Endothelial cell of umbilical vein (primary cell): ENCODE measurements around the gene DGAT2. TPM values are rescaled to one million over a fixed set of nuclear protein-coding genes. Genes with fewer than 3 reads are reported as not detected.

Experiments used
- BruUV-seq: library from RNA; stranded (reverse); fragments of 400-500 nt; replicated peaks from 2 replicates; lab custom pipeline; 2021; lab: Mats Ljungman, UMichigan
- CTCF ChIA-PET: fragments of 300-600, 350-600 bp; sonication (Branson Sonifier 250); formaldehyde crosslinking; loops from one replicate; lab custom pipeline; 2021; ENCODE audit warnings: antibody characterized with exemption, inconsistent platforms; lab: Charles Lee
- POLR2A ChIA-PET: fragments of 300-600, 350-600 bp; sonication (Branson Sonifier 250); formaldehyde crosslinking; loops from one replicate; lab custom pipeline; 2021; ENCODE audit warnings: antibody characterized with exemption, inconsistent platforms; lab: Charles Lee
- DNase-seq: peaks from one replicate; pipeline ENCODE4 v3.0.0-alpha.2; 2011; ENCODE audit warnings: low read depth, low spot score
- FAIRE-seq: peaks from 2 replicates; lab custom pipeline; 2011; peaks lifted over from hg19 to GRCh38; lab: Jason Lieb, UNC
- H2AFZ ChIP-seq: 2 replicates; pipeline ENCODE4 v1.6.0; 2012; ENCODE audit warnings: low read depth, low read length, control low read depth, inconsistent platforms
- H3K27ac ChIP-seq: 2 replicates; pipeline ENCODE4 v1.5.1; 2011; ENCODE audit warnings: low read depth, mild to moderate bottlenecking, control low read depth, low read length, moderate library complexity; ENCODE audit not compliant: insufficient read depth
- H3K27me3 ChIP-seq, 2 experiments: 2 replicates each; pipeline versions ENCODE4 v1.6.0 to v1.6.1; 2011; ENCODE audit warnings: low read length in 2 of 2, mixed read lengths in 1 of 2; ENCODE audit not compliant: control insufficient read depth in 2 of 2, insufficient read depth in 2 of 2
- H3K36me3 ChIP-seq, 2 experiments: 2 replicates in 1 of 2; 3 replicates in 1 of 2; pipeline ENCODE4 v1.5.1; 2011; ENCODE audit warnings: low read length in 2 of 2, mild to moderate bottlenecking in 1 of 2, moderate library complexity in 1 of 2; ENCODE audit not compliant: control insufficient read depth in 2 of 2, insufficient read depth in 2 of 2; ENCODE audit errors: extremely low read depth in 1 of 2
- H3K4me1 ChIP-seq: 3 replicates; pipeline ENCODE4 v1.5.1; 2011; ENCODE audit warnings: mild to moderate bottlenecking, low read length; ENCODE audit not compliant: control insufficient read depth, insufficient read depth; ENCODE audit errors: extremely low read depth
- H3K4me2 ChIP-seq: 2 replicates; pipeline ENCODE4 v1.6.1; 2011; ENCODE audit warnings: low read length, control low read depth, mixed read lengths; ENCODE audit not compliant: insufficient read depth
- H3K4me3 ChIP-seq, 3 experiments: fragments of 200-600 bp in 1 of 3; sonication (generic), shearing (Covaris generic) in 1 of 3; replicated peaks in 1 of 3; 2 replicates each; pipeline ENCODE4 v1.5.1; 2011 to 2016; ENCODE audit warnings: control low read depth in 3 of 3, low read length in 3 of 3, mild to moderate bottlenecking in 2 of 3, inconsistent platforms in 1 of 3, low read depth in 1 of 3, moderate library complexity in 1 of 3; ENCODE audit not compliant: insufficient read depth in 1 of 3
- H3K79me2 ChIP-seq: 2 replicates; pipeline ENCODE4 v1.6.0; 2012; ENCODE audit warnings: low read length, inconsistent platforms; ENCODE audit not compliant: control insufficient read depth, insufficient read depth
- H3K9ac ChIP-seq: replicated peaks from 2 replicates; pipeline ENCODE3; 2011; ENCODE audit warnings: low read length, control low read depth; ENCODE audit not compliant: insufficient read depth; ENCODE audit errors: extremely low read depth
- H3K9me1 ChIP-seq: replicated peaks from 3 replicates; pipeline ENCODE4 v1.6.0; 2011; ENCODE audit warnings: mild to moderate bottlenecking, low read length; ENCODE audit not compliant: control insufficient read depth, insufficient read depth; ENCODE audit errors: extremely low read depth
- H3K9me3 ChIP-seq: replicated peaks from 2 replicates; pipeline ENCODE4 v1.5.1; 2012; ENCODE audit warnings: low read length, inconsistent platforms; ENCODE audit not compliant: control insufficient read depth, insufficient read depth
- H4K20me1 ChIP-seq: replicated peaks from 2 replicates; pipeline ENCODE3; 2011; ENCODE audit warnings: mild to moderate bottlenecking, low read length; ENCODE audit not compliant: control insufficient read depth, insufficient read depth; ENCODE audit errors: extremely low read depth
- EZH2 ChIP-seq: IDR thresholded peaks from 2 replicates; pipeline ENCODE4 v1.6.1; 2012; ENCODE audit warnings: borderline replicate concordance, low read depth, mild to moderate bottlenecking, moderate library complexity, low read length, inconsistent platforms; ENCODE audit not compliant: severe bottlenecking
- FOS ChIP-seq: IDR thresholded peaks from 2 replicates; pipeline ENCODE4 v1.6.1; 2011; ENCODE audit warnings: mild to moderate bottlenecking, low read length, moderate library complexity, borderline replicate concordance; ENCODE audit not compliant: insufficient read depth
- GATA2 ChIP-seq: IDR thresholded peaks from 2 replicates; pipeline ENCODE4 v1.7.0; 2011; ENCODE audit warnings: low read depth, mild to moderate bottlenecking, moderate library complexity, mixed read lengths, low read length; ENCODE audit not compliant: insufficient read length, insufficient read depth
- JUN ChIP-seq: IDR thresholded peaks from 2 replicates; pipeline ENCODE4 v1.6.1; 2011; ENCODE audit warnings: borderline replicate concordance, low read depth; ENCODE audit not compliant: insufficient read length, insufficient read depth
- MAX ChIP-seq: IDR thresholded peaks from 2 replicates; pipeline ENCODE4 v1.6.1; 2011; ENCODE audit not compliant: insufficient read depth, insufficient read length
- MYC ChIP-seq: IDR thresholded peaks from one replicate; pipeline ENCODE4 v1.6.1; 2011; ENCODE audit warnings: mild to moderate bottlenecking, low read depth, low read length
- POLR2A ChIP-seq: IDR thresholded peaks from 2 replicates; pipeline ENCODE4 v1.6.1; 2012; ENCODE audit warnings: low read depth, mild to moderate bottlenecking, control low read depth, low read length
- POLR2AphosphoS5 ChIP-seq: IDR thresholded peaks from 2 replicates; pipeline ENCODE4 v1.6.1; 2012; ENCODE audit warnings: low read depth, mild to moderate bottlenecking, control low read depth, low read length, moderate library complexity; ENCODE audit not compliant: insufficient read depth
- dilution Hi-C: fragments of 300-500 bp; cut with MboI; formaldehyde crosslinking; loops from one replicate; pipeline ENCODE4 v1.15.0; 2019; ENCODE audit warnings: low sequenced_read_pairs; ENCODE audit not compliant: extremely low pct_ligation_motif_present
- intact Hi-C: fragments of 100-400 bp; cut with micrococcal nuclease; formaldehyde crosslinking; loops from one replicate; pipeline ENCODE4 v1.10.0; 2022
- polyA plus RNA-seq, 4 experiments: library from polyadenylated mRNA; depleted of rRNA in 3 of 4; stranded (reverse) in 3 of 4; unstranded in 1 of 4; fragments of >200 nt; gene quantifications; 2 replicates each; pipeline versions ENCODE4 v1.2.1 to v1.2.3, GENCODE V29; 2011 to 2012; ENCODE audit warnings: missing spikeins in 1 of 4
- total RNA-seq: library from RNA; stranded (reverse); gene quantifications from 2 replicates; pipeline ENCODE4 v1.2.3, GENCODE V29; 2021
- TF ChIP-seq, protein P1 (sequence below), 2 donors: IDR thresholded peaks; 1 replicate in 1 of 2; 2 replicates in 1 of 2; pipeline ENCODE4 v1.5.1; 2011; ENCODE audit warnings: low read length in 2 of 2, mild to moderate bottlenecking in 2 of 2, moderate library complexity in 2 of 2, control low read depth in 1 of 2, inconsistent platforms in 1 of 2, low read depth in 1 of 2; ENCODE audit not compliant: insufficient read depth in 1 of 2; ENCODE audit errors: extremely low read depth in 1 of 2

The DGAT2 gene
- total and polyA plus RNA-seq, 2 donors (not counting 3 experiments of a cell fraction or from before 2014, with no cell fraction given) = 0.55 to 0.79 TPM

GRCh38 chr11:75778962-75779361 lies 10.4 kb downstream of the DGAT2 start:
- no peak overlapping the region for H3K4me2 ChIP-seq
- dilution Hi-C loops = no loop called here
- TF ChIP-seq POLR2A (no peak), FOS (no peak), EZH2 (no peak), GATA2 (no peak), MAX (no peak), POLR2AphosphoS5 (no peak), JUN (no peak), MYC (no peak)
- TF ChIP-seq, protein P1, sequence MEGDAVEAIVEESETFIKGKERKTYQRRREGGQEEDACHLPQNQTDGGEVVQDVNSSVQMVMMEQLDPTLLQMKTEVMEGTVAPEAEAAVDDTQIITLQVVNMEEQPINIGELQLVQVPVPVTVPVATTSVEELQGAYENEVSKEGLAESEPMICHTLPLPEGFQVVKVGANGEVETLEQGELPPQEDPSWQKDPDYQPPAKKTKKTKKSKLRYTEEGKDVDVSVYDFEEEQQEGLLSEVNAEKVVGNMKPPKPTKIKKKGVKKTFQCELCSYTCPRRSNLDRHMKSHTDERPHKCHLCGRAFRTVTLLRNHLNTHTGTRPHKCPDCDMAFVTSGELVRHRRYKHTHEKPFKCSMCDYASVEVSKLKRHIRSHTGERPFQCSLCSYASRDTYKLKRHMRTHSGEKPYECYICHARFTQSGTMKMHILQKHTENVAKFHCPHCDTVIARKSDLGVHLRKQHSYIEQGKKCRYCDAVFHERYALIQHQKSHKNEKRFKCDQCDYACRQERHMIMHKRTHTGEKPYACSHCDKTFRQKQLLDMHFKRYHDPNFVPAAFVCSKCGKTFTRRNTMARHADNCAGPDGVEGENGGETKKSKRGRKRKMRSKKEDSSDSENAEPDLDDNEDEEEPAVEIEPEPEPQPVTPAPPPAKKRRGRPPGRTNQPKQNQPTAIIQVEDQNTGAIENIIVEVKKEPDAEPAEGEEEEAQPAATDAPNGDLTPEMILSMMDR (IDR thresholded peaks at IDR 0.05; ENCODE audit: extremely low read depth in 1 of 2, insufficient read depth in 1 of 2, low read depth in 1 of 2, low read length in 2 of 2) = no peak
- no peak overlapping the region for H3K4me3 ChIP-seq
- BruUV-seq = no TSS peak
- intact Hi-C loops = no loop called here
- no peak overlapping the region for H3K9ac ChIP-seq
- H3K27ac ChIP-seq = no peak overlapping the region
- no peaks in the 10 kb centered on the region for H3K9me3 ChIP-seq
- no peaks in the 10 kb centered on the region for H4K20me1 ChIP-seq
- POLR2A ChIA-PET = no interaction called here
- H3K36me3 ChIP-seq = no peaks in the 10 kb centered on the region
- H2AFZ ChIP-seq = no peak overlapping the region
- peaks cover 11% of the 10 kb centered on the region for H3K4me1 ChIP-seq
- no peaks in the 10 kb centered on the region for H3K27me3 ChIP-seq
- FAIRE-seq (no peak), DNase-seq (no peak)
- H3K9me1 ChIP-seq = no peaks in the 10 kb centered on the region
- CTCF ChIA-PET = interaction anchor here (1.2 kb wide), 1 partner anchor 9 kb away, joined by 3 read pairs; no protein-coding TSS in a partner anchor
- no peaks in the 10 kb centered on the region for H3K79me2 ChIP-seq
